Hematopoietic multipotent progenitor cell treated with erythropoietin and hydrocortisone succinate and interleukin-3 and kit ligand, for 17 days (in vitro differentiated cells): Measurements from ENCODE around the gene RNASE12.
A peak's percentile ranks its signal among the peaks of the same experiment; 100 is the strongest.
"Not testable (repeated sequence)": the region's sequence is repeated elsewhere in the genome, so short reads cannot be mapped to it uniquely, and the experiment has no call there.

Experiments used
- DNase-seq: peaks from one replicate; pipeline ENCODE4 v3.0.0-alpha.2; 2015; ENCODE audit warnings: low spot score

Gene RNASE12

DNA sequence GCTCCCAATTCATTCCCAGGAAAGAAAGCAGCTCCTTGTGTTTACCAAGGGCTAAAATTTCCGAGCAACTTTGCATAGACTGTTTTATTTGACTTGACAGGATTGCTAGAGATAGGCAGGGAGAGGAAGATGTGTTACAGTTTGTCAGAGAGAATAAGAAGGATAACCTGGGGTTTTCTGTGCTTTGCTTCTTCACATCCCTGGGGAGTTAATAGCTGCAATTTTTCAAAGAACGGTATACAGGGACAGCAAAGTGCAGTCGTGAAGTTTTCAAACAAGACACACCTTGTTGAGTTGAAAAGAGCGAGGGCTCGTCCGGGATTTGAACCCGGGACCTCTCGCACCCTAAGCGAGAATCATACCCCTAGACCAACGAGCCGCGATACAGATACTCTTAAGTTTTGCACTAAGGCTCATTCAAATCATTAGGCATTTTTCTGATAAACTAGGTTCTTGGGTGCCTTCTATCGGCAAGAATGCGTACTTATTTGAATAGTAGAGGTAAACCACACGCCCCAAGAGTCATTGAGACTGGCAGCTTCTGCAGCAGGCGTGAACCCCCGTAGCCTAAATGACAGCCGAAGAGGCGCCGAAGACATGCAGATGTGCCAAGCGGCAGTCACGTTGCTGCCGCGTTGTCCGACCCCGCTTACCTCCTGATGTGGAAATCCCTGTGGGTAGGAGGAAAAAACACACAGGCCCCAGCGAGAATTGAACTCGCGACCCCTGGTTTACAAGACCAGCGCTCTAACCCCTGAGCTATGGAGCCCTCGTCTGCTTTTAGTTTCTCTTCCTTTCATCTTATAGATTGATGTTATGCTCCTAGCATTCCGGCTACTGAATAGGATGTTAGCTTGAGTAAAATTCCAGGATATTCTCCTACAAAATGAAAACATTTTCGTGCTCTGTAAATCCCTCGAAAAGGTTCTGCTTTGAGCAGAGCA is 22.2 kb upstream of the RNASE12 start:
- peak; percentile 92 for DNase-seq

DNA sequence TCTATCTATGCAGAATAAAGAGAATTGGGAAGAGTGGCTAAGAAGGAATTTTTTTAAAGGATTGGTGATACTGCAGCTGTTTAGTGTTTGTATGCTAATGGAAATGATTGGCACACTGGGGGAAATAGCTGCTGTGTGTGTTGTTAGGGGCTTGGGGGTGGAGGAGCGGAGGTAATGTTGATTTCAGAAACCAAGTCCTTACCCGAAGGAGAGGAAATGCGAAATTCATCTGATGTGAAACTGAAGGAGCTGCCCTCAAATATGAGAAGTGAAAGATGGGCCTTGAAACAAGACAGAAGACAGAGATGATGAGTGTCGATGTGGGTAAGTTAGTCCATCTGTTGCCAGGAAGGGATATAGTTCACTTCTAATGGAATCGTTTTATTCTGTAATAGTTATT is 21.2 kb upstream of the RNASE12 start:
- no peak for DNase-seq

DNA sequence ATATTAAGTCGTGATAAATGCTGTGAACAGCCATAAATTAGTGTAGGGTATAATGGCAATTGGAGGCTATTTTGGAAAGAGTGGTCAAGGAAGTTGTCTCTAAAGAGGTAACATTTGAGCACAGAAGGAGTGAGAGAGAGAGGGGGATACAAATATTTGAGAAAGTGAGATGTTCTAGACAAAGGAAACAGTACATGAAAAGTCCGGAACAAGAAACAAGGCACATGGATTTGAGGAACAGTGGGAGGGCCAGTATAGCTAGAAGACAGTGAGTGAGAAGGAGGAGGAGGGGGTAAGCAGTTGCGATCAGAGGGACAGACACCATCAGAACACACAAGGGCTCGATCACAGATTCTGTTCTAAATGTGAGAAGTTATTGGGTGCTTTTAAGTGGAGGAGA is 20.1 kb upstream of the RNASE12 start:
- no peak for DNase-seq

DNA sequence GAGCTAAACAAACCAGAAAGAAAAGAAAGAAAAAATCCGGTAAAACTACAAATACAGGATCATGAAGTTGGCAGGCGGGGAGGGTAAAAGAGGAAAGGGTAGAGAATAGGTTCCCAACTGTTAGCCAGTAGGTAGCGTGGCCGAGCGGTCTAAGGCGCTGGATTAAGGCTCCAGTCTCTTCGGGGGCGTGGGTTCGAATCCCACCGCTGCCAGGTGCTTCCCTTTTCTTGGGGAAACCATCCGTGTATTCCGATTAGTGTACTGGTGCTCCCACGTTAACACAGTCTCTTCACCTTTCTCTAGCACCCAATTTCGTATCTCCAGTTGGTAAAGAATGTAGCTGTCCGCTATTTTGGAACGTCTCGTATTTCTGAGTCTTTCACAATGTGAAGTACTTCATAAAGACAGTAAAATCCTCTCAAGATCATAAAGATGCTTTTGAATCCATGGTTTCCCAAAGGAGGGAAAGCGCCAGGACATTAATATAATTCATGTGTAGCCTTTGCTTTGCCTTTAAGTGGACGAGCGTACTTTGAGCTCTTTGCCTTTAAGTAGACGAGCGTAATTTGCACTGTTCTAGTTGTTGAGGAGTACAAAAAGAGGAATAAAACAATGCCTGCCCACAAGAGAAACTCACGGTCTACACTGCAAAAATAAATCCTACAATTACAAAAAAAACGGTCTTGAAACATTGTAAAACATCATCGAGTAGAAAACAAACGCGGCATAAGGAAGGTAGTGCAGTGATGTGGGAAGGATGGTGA is 19.0 kb upstream of the RNASE12 start:
- peak; percentile 82 for DNase-seq

DNA sequence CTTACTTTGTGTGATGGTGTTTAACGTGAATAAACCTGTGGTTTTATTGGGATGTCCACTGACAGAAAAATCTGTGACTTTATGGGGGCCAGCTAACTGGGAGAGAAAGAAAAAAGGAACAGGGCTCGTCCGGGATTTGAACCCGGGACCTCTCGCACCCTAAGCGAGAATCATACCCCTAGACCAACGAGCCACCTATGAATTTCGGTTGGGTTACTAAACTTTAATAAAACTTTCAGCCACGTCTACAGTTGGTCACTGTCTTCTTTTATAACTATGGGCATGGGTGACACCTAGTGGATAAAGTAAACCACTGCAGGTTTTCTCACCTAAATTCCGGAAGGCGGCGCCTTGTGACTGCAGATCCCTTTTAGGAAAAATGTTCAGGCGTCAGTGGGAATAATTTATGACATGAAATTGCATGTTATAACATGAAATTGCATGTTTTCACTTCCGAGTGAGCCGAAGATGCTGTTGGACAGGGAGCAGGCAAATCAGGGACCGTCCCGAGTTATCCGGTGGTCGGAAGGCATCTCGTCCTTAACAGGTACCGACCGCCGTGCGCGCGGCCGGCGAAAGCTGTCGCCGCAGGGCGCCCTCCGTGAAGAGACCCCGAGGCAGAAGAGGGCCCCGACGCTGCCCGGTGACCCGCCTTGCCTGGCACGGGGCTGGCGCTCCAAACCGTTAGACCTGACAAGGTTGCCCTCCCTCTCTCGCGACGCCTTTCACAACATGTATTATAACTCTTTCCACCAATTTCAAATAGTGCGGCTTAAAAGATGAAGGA is 18.2 kb upstream of the RNASE12 start:
- DNase-seq: peak; percentile 94

DNA sequence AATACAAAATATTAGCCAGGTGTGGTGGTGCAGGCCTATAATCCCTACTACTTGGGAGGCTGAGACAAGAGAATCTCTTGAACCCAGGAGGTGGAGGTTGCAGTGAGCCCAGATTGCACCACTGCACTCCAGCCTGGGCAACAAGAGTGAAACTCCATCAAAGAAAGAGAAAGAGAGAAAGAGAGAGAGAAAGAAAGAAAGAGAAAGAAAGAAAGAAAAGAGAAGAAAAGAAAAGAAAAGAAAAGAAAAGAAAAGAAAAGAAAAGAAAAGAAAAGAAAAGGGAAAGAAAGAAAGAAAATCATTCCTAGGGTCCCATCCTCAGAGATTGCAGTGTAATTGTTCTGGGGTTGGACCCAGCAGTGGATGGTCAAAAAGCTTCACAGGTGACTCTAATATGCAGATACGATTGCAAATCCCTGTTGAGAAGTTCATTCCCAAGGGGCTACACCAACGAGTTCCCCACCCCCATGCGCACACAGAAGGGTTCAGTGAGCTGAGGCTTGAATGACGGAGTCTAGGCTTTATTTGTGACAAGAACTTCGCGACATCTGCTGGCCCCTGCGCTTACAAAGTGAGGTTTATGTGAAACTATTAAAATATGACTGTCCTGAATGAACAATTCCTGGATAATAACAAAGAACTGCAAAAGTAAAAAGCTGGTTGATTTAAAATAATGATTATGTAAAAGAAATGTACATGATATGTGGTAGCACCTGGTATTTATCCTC is 17.4 kb upstream of the RNASE12 start:
- DNase-seq: no peak

DNA sequence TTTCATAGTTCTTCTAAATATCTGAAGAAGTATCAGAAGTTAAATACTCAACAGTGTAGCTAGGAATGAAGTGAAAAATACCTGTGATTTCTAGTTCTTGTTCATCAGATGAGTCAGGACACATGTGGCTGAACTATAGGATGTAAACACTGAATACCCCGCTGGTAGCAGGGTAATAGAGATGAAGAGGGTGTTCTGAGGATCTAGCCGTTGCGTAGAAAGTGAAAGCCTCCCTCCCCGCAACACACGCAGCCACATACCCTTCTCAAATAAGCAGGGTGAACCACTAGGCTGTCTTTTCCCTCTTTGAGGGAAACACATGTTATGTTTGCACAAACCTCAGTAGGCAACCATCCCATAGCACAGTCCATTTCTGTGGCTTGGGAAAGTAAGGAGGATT is 16.4 kb upstream of the RNASE12 start:
- DNase-seq: no peak

DNA sequence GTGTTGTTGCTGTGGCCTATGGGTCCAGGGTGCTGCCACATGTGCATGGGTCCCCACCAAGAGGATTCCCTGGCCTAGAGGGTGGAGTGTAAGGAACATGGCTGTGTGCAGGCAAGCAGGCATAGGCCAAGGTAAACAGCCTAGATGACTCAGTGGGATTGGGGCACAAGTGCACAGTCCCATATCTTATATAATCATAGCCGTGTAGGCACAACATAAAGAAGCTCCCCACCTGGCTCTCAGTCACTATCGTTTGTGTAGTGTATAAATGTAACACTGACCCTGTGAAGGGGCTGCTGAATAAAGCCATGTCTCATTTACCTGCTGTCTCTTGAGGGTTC is 15.7 kb upstream of the RNASE12 start:
- DNase-seq: no peak

DNA sequence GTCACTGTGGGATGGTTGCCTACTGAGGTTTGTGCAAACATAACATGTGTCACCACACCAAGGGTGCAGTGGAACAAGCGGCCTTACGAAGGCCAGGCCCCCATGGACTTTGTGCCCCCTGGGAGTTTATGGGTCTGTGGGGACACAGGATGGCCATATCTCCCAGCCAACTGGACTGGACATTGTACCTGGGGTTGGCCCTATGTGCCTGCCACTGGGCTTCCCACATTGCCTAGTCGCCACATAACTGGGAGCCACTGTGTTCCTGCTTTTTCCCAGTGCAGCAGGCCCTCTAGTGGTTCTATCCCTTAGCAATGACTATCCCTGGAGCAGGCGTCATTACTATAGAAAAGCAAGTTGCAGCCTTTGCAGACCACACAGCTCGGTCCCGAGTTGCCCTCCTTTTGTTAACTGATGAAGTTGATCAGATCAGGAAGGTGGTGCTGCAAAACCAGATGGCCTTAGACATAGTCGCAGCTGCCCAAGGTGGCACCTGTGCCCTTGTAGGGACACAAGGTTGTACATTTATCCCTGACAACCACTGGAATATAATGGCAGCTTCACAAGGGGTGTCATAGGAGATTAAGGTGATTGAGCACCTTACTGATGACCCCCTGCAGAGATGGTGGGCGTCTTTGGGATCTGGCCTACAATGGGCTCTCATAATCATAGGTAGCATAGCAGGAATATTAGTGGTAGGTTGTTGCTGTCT is 15.2 kb upstream of the RNASE12 start:
- DNase-seq: peak; percentile 39

DNA sequence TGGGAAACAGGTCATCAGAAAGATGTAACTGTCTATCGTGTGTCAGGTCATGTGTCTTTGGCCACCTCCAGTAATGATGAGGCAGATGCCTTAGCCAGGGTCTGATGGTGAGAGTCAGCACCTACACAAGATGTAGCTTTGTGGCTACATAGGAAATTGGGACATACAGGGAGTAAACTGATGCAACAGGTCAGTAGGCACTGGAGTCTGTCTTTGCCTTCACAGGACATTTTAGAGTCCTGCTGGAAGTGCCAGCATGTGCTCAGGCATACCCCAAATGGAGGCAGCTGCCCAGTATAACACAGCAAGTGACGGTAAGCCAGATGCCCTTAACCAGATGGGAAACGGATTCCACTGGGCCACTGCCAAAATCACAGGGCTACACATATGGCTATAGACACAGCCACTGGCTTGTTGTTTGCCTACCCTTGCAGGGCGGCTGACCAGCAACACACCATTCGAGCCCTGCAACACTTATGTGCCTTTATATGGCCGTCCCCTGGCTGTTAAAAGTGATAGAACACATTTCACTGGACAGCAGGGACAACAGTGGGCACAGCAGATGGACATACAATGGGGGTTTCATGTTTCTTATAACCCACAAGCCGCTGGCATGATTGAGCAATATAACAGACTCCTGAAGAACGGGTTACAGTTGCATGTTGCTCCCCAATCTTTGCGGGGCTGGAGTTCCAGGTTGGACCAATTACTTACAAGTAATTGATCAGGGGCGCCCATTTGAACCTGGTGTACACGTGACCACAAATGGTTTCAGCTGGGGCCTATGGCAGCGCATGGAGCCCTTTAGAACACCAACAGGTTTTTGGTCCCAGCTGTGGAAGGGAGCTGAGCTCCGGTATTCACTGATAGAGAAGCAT is 12.9 kb upstream of the RNASE12 start:
- DNase-seq: no peak

DNA sequence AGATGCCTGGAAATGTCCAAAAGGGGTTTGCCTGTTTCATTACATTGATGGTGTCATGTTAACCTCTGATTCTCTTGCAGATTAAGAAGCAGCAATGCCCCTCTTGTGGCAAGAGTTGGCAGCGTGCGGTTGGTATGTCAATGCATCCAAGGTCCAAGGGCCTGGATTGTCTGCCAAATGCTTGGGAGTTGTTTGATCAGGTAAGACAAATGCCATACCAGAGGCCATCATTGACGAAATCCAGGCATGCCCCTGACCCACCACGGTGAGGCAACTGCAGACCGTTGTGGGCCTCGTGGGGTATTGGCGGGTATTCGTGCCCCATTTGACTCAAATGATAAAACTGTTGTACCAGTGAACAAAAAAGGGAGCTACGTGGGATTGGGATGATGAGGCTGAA is 11.4 kb upstream of the RNASE12 start:
- DNase-seq: no peak

DNA sequence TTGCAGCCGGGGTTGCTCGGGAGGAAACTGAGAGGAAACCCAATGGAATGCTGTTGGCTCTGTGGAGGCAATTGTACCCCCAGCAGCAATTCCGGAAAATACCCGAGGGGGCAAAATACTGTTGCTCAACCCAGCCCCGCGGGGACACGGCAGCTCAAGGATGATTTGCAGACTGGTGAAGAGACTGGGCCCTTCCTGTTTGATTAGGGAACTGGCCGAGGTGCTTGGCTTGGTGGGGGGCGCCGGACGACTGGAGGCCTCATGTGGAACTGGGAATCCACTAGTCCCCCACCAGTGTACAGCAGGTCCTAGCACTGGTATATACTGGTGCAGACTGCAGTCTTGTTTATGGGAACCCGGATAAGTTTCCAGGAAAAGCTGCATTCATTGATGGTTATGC is 10.3 kb upstream of the RNASE12 start:
- no peak for DNase-seq

DNA sequence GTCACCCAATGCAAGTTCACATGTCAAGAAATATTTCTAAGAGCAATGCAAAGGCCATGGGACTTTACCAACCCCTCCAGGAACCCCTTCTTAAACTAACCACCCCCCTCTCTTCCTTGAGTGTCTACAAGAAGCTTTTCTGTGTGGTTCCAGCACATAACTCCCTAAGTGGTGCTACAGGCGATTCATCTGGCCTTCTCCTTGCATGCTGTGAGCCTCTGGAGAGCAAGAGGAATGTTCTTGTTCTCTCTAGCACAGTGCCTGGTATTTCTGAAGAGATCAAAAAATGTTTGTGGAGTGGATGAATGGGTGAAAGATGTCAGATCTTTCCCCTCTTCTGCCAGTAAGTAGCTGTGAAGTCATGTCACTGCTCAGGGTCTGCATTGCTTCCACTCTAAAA is 5.9 kb upstream of the RNASE12 start:
- DNase-seq: no peak

DNA sequence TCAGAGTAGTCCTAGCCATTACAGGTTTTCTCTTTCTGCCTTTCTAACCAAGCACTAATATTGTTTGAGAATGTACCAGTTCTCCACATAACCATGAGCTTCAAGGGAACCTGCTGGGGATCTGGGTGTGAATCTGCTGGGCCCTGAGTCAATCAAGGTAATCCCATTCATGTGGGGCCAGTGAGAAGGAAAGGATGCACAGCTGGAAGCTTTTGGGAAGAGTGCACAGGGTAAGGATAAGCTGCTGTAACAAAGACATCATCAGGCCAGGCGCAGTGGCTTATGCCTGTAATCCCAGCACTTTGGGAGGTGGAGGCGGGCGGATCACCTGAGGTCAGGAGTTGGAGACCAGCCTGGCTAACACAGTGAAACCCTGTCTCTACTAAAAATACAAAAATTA is 4.5 kb upstream of the RNASE12 start:
- not testable (repeated sequence) for DNase-seq

DNA sequence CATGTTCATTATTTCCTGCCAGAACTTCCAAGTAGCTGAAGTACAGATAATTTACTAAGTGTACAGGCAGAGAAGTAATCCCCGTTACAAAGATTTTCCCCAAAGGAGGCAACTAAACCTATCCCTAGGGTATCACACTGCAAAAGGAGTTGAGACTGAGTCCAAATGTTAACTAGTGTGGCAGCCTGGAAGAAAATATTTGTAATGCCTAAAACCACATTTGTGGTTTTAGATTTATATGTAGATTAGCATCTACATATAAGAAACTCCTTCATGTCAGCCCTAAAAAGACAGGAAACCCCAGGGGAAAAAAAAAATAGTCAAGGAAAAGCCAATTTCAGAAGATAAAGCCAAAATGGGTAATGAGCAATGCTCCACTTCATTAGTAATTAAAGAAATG is 1.4 kb upstream of the RNASE12 start:
- DNase-seq: no peak

DNA sequence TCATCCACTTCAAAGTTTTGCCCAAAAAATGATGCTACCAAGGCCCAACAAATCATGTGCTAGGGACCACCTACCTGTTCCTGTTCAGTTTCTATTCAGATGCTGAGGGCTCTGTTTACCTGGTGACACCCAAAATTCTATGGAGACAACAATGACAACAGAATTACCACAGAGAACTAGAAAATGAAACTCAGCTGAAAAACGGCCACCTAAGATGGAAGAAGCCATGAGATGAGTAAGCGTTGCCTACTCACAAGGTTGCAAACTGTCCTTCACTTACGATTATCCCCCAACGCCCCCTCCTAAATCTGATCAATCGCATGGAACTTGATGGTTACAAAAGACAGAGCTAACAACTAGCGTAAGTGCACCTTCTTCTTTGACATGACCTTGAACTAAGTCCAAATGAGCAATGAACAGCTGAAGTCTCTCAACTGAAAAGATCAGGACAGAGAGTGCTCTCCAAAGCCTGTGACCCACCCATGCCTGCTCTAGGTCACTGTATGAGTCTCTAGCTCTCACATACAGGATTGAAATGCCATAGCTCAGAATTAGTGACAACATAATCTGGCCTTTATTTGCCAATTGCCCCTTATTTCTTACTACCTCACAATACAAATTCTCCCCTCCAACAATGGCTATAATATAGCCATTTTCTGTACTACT is 3.6 kb downstream of the RNASE12 start, which contains the start of gene RNASE11:
TSS of gene RNASE11 (minus strand) at position 513 of the 666 bp plus-strand sequence.
- DNase-seq: no peak

DNA sequence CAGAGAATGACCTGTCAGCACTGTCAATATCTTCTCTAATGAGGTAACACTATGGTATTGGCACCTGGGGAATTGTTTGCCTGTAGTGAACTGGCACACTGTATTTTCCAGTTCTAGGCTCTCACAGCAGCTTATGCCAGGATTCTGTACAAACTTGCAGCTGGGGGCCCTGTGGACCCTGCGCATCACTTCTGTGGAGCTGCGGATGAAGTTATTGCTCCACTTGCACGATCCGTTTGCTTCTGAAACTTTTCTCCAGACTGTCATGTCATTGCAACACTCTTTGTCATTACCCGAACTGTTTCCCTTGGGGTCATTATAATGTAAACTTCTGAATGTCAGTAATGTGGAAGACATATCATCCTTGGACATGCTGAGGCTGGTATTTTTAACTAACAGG is 7.3 kb downstream of the RNASE12 start:
- DNase-seq: no peak

DNA sequence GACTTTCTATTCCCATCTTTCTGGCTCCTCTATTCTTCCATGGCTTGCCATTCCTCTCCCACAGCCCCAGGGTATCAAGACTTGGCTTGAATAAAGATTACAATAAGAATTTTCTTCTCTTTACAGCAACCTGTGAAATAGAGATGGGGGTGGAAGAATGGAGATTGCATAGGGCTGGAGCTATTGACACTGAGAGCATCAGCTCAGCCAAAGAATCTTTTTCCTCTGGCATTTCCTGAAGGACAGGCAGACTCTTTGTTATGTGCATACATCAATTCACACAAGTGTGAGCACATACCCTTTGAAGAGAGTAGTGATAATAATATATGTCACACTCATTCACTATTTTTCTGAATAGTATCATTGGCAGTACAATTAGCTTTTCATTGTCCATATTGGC is 8.0 kb downstream of the RNASE12 start:
- no peak for DNase-seq

DNA sequence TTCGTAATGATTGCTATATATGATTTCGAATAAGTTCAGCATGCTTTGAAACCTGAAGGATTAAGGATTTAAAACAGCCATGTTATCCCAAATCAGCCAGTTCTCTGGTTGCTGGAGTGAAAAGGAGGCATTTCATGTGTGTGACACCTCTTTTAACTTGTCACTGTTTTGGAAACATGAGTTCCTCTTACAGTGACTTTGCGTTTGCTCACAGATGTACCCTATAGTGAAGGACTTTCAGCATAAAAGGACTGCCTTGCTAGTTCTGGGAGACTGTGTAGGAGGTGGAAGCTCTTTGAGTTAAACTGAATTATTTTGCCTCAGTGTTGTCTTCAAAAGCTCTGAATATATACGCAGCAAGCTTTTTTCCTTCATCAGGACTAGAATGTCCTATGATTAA is 10.9 kb downstream of the RNASE12 start:
- no peak for DNase-seq
